GM20000 (cell line): Measurements from ENCODE around the gene BEND6.
A peak's percentile ranks its signal among the peaks of the same experiment; 100 is the strongest.

Experiments
- DNase-seq: peaks from one replicate; pipeline ENCODE4 v3.0.0; 2012; ENCODE audit warnings: low spot score
- CTCF ChIP-seq: IDR thresholded peaks from 2 replicates; pipeline ENCODE4 v1.5.1; 2012; ENCODE audit warnings: mild to moderate bottlenecking, control low read depth; ENCODE audit errors: extremely low read depth, missing control alignments

The BEND6 gene

GRCh38 chr6:56930846-56931245 lies 24.1 kb upstream of the BEND6 start:
- no peak for TF ChIP-seq CTCF
- DNase-seq: no peak

GRCh38 chr6:56932910-56933477 lies 21.9 kb upstream of the BEND6 start:
- TF ChIP-seq CTCF: no peak
- DNase-seq: no peak

GRCh38 chr6:56933650-56934049 lies 21.3 kb upstream of the BEND6 start:
- DNase-seq: peak; percentile 10
- no peak for TF ChIP-seq CTCF

- no peak for DNase-seq
- TF ChIP-seq CTCF: no peak
These were observed 20.0 kb upstream of the BEND6 start for GRCh38 chr6:56934876-56935275.

GRCh38 chr6:56936466-56936865 lies 18.4 kb upstream of the BEND6 start:
- TF ChIP-seq CTCF: no peak
- no peak for DNase-seq

- no peak for DNase-seq
- TF ChIP-seq CTCF: no peak
These were observed 16.2 kb upstream of the BEND6 start for GRCh38 chr6:56938649-56939191.

GRCh38 chr6:56940463-56940862 lies 14.4 kb upstream of the BEND6 start:
- DNase-seq: no peak
- no peak for TF ChIP-seq CTCF
